Peyer's patch (tissue), 4 donors: ENCODE results near the gene SVBP. TPM values are rescaled to one million over a fixed set of nuclear protein-coding genes. Genes with fewer than 3 reads are reported as not detected.

Experiments used
- DNase-seq, 3 donors: peaks; one replicate each; pipeline ENCODE4 v3.0.0-alpha.2; 2017 to 2019
- H3K27ac ChIP-seq, 4 donors: fragments of 200-600 bp; sonication (generic); one replicate each; pipeline ENCODE4 v1.5.1; 2016 to 2019
- H3K27me3 ChIP-seq, 2 donors: fragments of 200-600 bp; sonication (generic); one replicate each; pipeline ENCODE4 v1.5.1; 2019
- H3K36me3 ChIP-seq, 3 donors: fragments of 200-600 bp; sonication (generic); one replicate each; pipeline ENCODE4 v1.5.1; 2016 to 2019
- H3K4me1 ChIP-seq, 4 donors: fragments of 200-600 bp; sonication (generic); one replicate each; pipeline ENCODE4 v1.5.1; 2016 to 2019
- H3K4me3 ChIP-seq, 4 donors: fragments of 200-600 bp; sonication (generic); 1 replicate in 3 of 4; 2 replicates in 1 of 4; pipeline ENCODE4 v1.5.1; 2016 to 2019; ENCODE audit warnings: mild to moderate bottlenecking in 1 of 4
- H3K9me3 ChIP-seq, 4 donors: fragments of 200-600 bp; sonication (generic); one replicate each; pipeline ENCODE4 v1.5.1; 2016 to 2019; ENCODE audit warnings: mild to moderate bottlenecking in 1 of 4
- POLR2A ChIP-seq, 2 donors: fragments of 450-650 bp; IDR thresholded peaks; one replicate each; pipeline ENCODE4 v1.5.1; 2017; ENCODE audit warnings: antibody characterized with exemption in 2 of 2, mild to moderate bottlenecking in 2 of 2, moderate library complexity in 2 of 2
- total RNA-seq, 4 donors: library from RNA; depleted of rRNA; stranded (reverse); fragments of >200 nt; gene quantifications; one replicate each; pipeline ENCODE4 v1.1.0, GENCODE V29; 2016
- TF ChIP-seq, protein P1 (sequence below), 6 experiments: fragments of 450-650 bp in 4 of 6; fragments of 200-600 bp in 2 of 6; sonication (generic) in 1 of 6; IDR thresholded peaks; one replicate each; pipeline ENCODE4 v1.5.1; 2017 to 2019; ENCODE audit warnings: antibody characterized with exemption in 6 of 6, mild to moderate bottlenecking in 3 of 6, moderate library complexity in 1 of 6

Gene SVBP
- total RNA-seq, 4 donors from 2014 or later = 12.2 to 16.8 (median 16.6) TPM; not detected in 1

DNA sequence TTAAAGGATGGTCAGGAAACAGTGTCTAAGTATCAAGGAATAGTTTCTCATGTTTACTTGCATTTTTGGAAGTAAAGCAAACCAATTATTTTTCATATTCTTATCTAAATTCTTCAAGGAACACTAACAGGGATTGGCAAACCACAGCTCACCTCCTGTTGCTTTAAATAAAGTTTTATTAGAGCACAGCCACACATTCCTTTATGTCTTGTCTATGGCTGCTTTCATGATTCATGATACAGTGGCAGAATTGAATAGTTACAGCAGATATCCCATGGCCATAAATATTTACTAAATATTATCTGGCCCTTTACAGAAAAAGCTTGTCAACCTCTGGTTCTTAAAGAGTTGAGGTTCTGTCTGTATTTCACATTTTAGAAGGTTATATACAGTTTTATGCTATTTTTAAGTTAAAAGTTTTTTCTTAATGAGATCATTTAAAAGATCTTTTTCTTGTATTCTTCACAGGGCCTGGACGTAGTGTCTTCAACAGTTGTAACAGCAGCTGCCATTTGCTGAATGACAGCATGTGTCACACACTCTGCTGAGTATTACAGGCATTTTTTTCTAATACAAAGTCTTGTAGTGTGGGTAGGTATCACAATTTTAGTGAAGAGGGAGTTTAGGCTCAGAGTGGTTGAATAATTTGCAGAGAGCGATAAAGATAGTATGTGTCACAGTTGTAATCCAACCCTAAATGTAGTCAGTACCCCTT is 31.8 kb upstream of the SVBP start:
- DNase-seq = no peak
- Histone ChIP-seq H3K4me3 (no peak overlapping the region), H3K9me3 (no peaks in the 10 kb centered on the region), H3K4me1 (peaks cover 0 to 17% (median 9%) of the 10 kb centered on the region in 4 donors), H3K36me3 (peaks cover 0 to 11% (median 0%) of the 10 kb centered on the region in 3 donors), H3K27ac (no peak overlapping the region), H3K27me3 (no peaks in the 10 kb centered on the region)
- TF ChIP-seq, protein P1, sequence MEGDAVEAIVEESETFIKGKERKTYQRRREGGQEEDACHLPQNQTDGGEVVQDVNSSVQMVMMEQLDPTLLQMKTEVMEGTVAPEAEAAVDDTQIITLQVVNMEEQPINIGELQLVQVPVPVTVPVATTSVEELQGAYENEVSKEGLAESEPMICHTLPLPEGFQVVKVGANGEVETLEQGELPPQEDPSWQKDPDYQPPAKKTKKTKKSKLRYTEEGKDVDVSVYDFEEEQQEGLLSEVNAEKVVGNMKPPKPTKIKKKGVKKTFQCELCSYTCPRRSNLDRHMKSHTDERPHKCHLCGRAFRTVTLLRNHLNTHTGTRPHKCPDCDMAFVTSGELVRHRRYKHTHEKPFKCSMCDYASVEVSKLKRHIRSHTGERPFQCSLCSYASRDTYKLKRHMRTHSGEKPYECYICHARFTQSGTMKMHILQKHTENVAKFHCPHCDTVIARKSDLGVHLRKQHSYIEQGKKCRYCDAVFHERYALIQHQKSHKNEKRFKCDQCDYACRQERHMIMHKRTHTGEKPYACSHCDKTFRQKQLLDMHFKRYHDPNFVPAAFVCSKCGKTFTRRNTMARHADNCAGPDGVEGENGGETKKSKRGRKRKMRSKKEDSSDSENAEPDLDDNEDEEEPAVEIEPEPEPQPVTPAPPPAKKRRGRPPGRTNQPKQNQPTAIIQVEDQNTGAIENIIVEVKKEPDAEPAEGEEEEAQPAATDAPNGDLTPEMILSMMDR (IDR thresholded peaks at IDR 0.05) = no peak
- no peak for TF ChIP-seq POLR2A (IDR thresholded peaks at IDR 0.05)

DNA sequence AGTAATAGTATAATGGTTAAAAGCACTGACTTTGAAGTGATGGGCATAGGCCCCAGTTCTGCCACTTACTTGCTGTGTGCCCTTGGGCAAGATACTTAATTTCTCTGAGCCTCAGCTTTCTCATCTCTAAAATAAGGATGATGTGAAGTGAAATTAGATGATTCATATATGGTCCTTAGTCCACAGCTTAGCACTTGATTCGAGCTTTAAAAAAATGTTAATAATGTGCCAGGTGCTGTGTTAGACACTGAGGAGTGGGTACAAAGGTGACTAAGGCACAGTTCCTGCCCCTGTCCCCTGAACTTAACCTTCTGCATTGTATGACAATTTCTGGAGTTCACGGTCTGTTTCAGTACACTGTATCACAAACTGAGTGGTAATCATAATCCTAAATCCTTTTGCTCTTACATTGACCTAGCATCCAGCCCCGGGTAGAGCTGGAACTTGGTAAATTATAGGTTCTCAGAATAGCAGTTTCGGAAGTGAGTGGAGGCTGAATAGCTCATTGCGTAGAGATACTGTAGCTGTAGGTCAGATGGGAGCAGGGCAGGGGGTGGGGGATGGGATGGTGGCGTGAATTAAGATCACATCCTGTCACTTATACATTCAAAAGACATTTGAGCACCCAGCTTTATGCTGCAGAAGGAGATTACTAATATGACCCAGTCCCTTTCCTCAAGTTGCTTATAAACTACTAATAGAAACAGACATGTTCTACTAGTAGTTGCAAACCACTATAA is 30.7 kb upstream of the SVBP start:
- H3K9me3 ChIP-seq = no peaks in the 10 kb centered on the region
- H3K36me3 ChIP-seq = peaks cover 0 to 11% (median 0%) of the 10 kb centered on the region in 3 donors
- no peak overlapping the region for H3K27ac ChIP-seq
- no peak for TF ChIP-seq POLR2A (IDR thresholded peaks at IDR 0.05)
- TF ChIP-seq, protein P1 (IDR thresholded peaks at IDR 0.05) = no peak
- peaks cover 0 to 17% (median 9%) of the 10 kb centered on the region in 4 donors for H3K4me1 ChIP-seq
- no peak for DNase-seq
- H3K4me3 ChIP-seq = no peak overlapping the region
- no peaks in the 10 kb centered on the region for H3K27me3 ChIP-seq

DNA sequence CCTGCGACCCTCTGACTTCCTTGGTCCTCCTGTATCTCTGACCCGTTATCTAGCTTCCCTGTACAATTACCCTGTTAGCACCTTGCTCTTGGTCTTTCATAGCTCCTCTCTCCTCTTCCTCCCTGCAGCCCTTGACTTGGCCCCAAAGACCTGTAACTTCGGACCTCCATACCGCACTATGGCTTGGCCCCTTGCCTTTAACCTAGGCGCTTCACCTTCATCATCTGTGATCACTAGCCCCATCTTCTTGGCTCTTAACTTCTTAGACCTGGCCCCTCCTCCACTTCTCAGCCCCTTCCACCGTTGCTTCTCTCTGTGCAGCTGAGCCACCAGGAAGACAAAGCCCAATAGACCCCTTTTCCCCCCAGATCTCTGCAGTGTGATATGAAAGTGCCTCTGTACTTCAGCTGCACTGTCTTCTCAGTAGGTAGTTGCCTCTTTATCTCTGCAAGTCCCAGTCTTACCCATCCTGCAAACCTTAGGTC is 30.0 kb upstream of the SVBP start:
- Histone ChIP-seq H3K4me1 (peaks cover 0 to 17% (median 9%) of the 10 kb centered on the region in 4 donors), H3K27me3 (no peaks in the 10 kb centered on the region), H3K27ac (peak overlapping the region in 3 of 4 donors; percentile 76 to 82 (median 80)), H3K4me3 (peak overlapping the region; percentile 68 to 86 (median 84)), H3K36me3 (peaks cover 0 to 11% (median 0%) of the 10 kb centered on the region in 3 donors), H3K9me3 (no peaks in the 10 kb centered on the region)
- no peak for DNase-seq
- no peak for TF ChIP-seq POLR2A (IDR thresholded peaks at IDR 0.05)
- TF ChIP-seq, protein P1 (IDR thresholded peaks at IDR 0.05) = no peak

DNA sequence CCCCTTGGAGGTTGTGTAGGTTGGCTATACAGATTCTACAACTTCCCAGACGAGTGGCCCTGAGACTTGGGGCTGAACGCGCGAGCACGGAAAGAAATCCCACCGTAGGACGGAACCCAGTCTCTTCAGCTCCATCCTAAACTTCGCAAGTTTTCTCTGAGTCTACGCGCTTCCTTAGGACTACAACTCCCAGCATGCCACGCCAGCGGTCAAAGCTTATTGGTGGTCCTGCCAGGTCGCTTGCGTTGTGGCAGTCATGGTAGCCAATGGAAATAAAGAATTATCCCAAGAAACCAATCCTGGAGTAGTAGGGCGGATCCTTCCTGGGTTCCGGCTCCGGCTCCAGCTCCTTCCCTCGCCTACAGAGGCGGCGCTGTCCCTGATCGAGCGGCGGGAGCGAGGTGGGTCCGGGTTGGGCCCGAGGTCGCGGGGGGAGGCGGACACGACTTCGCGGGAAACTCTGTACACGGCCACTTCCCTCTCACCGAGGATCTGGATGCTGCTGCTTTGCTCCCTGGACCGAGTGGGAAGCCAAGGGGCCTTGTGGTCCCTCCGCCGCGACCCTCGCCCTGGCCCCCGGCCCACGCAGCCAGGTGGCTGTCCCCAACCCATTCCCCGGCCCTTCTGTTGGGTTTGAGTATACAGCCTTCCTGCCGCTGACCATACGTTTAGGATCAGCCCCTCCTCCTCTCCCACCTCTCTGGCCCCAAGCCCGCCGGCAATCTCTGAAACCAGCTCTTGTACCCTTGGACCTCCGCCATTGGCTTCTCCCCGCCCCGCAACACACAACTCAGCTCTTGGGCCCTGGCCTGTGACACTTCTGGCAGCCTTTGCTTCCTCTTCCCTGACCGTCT is 29.3 kb upstream of the SVBP start, which contains the start of gene ZNF691:
TSS of gene ZNF691 (plus strand) at position 357 of the 854 bp plus-strand sequence. CDS start 3,046 bp downstream, outside the sequence.
- peaks cover 0 to 17% (median 9%) of the 10 kb centered on the region in 4 donors for H3K4me1 ChIP-seq
- peak; percentile 89 to 97 (median 93) for DNase-seq
- H3K4me3 ChIP-seq = peak within 1 kb of the TSS; percentile 68 to 86 (median 84)
- H3K27ac ChIP-seq = peak within 1 kb of the TSS; percentile 76 to 82 (median 80)
- no peaks in the 10 kb centered on the region for H3K9me3 ChIP-seq
- H3K27me3 ChIP-seq = no peaks in the 10 kb centered on the region
- TF ChIP-seq POLR2A (IDR thresholded peaks at IDR 0.05) = peak; percentile 47 to 51
- TF ChIP-seq, protein P1 (IDR thresholded peaks at IDR 0.05) = peak in 4 of 6 experiments; percentile 34 to 53 (median 41)
- H3K36me3 ChIP-seq = peaks cover 0 to 10% (median 0%) of the 10 kb centered on the region in 3 donors

DNA sequence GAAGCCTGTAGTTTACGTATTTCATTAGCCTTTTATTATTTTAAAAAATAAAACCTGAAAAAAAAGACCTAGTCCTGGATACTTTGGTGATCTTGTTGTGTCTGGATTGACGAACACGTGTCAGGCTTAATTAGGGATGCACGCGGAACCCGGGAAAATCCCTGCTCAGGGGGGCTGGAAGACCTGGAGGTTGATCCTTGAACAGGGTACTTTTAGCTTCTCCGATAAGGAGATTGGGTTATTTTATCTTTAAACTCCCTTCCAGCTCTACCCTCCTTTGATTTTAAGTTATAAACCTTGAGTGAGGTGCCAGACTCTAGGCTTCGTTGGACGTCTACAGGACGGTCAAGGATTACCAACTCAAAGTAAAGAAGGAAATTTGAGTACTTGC is 28.7 kb upstream of the SVBP start:
- no peak for TF ChIP-seq POLR2A (IDR thresholded peaks at IDR 0.05)
- TF ChIP-seq, protein P1 (IDR thresholded peaks at IDR 0.05) = no peak
- no peaks in the 10 kb centered on the region for H3K27me3 ChIP-seq
- H3K4me3 ChIP-seq = peak overlapping the region; percentile 68 to 86 (median 84)
- peak overlapping the region in 1 of 4 donors; percentile 82 for H3K27ac ChIP-seq
- no peak for DNase-seq
- peaks cover 0 to 4% (median 0%) of the 10 kb centered on the region in 3 donors for H3K36me3 ChIP-seq
- H3K9me3 ChIP-seq = no peaks in the 10 kb centered on the region
- H3K4me1 ChIP-seq = peaks cover 0 to 17% (median 9%) of the 10 kb centered on the region in 4 donors
